ENCODE results near the gene MBTPS2.
"Not testable (repeated sequence)": the region's sequence is repeated elsewhere in the genome, so short reads cannot be mapped to it uniquely, and the experiment has no call there.

The MBTPS2 gene

DNA sequence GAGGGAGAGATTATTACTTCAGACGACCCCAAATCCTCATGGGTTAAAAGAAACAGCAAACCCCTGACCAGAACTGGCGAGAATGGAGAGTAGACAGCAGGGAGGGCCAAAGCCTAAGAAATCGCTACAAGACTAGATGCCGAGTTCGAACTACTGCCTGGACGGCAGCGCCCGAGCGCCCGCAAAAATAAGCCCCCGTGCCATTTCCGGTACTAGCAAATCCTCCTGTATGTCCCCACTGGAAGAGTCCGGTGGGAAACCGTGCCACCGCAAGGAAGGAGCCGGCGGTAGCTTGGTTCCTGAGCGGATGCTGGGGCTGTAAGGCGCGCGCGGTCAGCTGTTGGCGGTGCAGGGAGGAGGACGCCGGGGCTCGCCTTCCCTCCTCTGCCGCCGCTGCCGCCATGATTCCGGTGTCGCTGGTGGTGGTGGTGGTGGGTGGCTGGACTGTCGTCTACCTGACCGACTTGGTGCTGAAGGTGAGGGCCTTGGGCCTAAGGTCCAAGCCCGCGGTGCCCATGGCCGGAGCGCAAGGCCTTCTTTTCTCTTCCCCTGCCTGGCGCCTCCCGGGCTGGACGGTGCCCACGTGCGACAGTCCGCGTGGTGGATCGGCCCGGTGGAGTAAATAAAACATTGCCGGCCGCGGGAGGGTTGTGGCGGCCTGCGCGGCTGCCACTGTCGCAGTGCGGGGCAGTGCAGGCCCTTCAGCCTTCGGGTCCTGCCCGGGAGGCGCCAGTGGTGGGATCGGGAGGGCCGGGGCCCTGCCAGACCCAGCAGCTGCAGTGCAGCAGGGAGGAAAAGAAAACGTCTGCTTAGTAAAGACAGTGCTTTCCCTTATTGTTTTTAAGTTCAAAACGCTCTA is at the start of gene MBTPS2:
Gene MBTPS2, plus strand, starts transcription at position 284 of the 859 bp plus-strand sequence. Its CDS starts 118 bp downstream, at position 402.
- intact Hi-C loops (cut with DNase I), result no loop called here
- DNase-seq, result peak; percentile 71 to 97 (median 76)

DNA sequence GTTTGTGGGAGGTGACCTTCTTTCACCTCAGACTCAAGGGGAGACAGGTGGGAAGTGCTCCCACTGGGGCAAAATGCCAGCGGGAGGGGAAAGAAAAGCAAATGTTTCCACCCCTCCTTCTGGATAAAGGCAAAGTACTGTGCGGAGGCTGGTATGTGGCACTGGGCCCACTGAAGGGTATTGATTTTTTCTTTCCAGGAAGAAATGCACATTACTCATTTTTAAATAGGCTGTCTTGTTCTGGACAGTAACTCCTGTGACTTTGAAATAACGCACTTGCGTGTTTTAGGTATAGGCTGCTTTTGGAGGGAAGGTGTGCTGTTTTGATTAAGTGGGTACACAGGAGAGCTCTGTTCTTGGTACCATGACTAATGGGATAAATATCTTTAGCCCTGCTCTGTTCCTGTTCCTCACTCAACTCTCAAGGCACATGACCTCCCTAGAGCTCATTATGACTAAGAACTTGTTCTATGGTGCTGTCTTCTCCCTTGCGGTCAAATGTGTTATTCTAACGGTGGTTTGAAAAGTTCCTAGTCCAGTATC is 40.7 kb upstream of the MBTPS2 start:
- DNase-seq, result no peak
- intact Hi-C loops (cut with DNase I), result no loop called here

DNA sequence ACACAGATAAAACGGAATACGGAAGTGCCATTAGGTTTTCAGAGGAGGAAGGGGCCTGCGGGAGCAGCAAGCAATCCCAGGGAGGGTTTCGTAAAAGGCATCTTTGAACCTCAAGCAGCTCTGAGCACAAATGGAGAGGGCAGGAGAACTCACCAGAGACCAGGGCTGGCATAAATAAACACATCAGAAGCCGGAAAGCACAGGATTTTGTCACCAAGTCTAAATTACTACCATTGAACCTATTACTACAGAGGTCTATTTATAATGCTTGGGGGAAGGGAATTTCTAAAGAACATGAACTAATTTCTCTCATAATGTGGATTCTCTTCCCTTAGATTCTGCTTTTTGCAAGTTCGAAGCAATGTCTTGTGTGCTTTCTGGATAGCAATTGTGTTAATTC is 39.6 kb upstream of the MBTPS2 start:
- intact Hi-C loops (cut with DNase I), result no loop called here

DNA sequence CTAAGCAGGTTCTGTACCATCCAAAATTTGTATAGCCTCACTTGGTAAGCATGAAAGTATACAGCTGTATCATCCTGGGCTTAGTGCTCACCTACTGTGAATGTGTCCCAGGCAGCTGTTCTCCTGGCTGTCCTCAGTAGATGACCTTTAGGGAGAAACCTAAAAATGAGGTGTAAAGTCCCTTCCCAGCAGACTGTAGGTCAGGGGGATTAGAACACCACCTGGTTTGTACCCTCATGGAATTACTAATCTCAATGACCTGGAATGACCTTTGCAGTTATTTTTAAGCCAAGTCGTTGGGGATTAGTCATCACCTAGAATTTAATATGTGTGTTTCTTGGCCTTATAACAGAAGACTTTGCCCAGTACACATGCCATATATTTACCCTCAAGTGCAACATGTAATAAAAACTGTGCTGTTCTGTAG is 39.1 kb upstream of the MBTPS2 start:
- intact Hi-C loops (cut with DNase I), result no loop called here
- no peak for DNase-seq

More for the DNA sequence above, 39.6 kb upstream of the MBTPS2 start:
- DNase-seq, result no peak

DNA sequence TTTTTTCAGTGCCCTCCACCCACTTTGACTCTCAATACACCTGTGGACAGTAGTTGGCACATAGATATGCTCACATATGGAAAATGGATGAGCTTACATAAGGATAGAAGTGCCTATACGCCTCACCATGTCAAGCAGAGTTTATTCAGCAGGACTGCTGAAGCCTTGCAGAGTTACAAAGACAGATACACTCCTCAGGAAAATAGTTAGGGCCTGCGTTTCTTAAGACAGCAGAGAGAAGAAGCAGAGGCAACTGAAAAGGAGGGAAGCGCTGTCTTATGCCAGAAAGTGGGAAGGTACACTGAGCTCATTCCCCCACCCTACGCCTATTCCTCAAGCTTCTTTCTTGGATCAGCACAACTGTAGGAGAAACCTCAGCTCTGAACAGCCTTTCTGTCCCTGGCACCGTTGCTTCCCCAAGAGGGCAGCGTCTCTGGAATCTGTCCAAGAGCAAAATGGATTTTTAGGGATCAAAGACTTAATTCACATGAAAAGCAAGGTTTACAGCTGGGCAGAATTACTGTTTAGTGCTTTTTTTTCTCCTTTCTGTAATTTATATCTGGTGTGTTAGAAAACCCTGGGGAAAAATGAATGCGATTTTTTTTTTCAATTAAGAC is 37.3 kb upstream of the MBTPS2 start:
- no peak for DNase-seq
- intact Hi-C loops (cut with DNase I), result no loop called here

DNA sequence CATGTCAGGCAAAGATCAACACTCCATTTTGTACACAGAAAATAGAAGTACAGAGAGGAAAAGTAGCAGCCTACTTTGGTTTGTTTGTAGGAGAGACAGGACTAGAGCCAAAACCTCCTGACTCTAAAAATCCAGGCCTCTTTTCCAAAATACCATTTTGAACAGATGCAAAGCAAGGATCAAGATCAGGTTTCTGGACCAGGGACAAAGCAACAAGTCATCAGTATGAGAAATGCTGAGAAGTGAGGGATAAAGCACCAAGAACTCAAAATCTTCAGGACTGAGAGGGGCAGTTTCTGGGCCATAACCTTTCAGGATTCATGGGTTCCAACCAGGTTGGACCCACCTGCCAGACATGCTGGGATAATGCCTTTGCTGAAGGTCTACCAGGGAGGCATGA is 36.6 kb upstream of the MBTPS2 start:
- DNase-seq, result no peak
- intact Hi-C loops (cut with DNase I), result no loop called here

DNA sequence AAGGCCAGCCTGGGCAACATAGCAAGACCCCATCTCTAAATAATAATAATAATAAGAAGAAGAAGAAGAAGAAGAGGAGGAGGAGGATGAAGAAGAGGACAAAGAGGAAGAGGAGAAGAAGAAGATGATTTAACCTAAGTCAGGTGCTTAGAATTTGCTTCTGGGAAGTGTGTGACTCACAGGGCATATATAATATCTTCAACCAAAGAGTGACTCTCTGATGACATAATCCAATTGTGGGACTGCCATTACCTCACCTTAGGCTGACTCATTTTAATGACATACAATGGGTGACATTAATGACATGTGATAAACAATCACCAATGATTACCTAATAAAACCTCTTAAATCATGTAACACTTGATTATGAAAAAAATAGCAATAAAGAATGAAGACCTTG is 32.7 kb upstream of the MBTPS2 start:
- DNase-seq, result no peak

DNA sequence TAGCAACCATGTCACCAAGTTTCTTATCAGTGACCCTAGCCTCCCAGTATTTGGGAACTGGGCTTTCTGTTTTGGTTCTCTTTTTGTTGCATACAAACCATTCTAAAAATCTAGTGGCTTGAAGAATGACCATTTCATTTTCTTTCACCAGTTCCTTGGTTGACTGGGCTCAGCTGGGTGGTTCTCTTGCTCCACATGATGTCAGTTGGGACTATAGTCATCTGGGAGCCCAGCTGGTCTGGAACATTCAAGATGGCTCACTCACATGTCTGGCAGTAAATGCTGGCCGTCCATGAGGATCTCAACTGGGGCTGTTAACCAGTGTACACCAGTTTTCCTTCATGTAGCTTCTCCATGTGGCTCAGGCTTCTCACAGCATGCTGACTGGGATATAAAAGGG is 27.6 kb upstream of the MBTPS2 start:
- intact Hi-C loops (cut with DNase I), result no loop called here
- no peak for DNase-seq

More for the DNA sequence above, 32.7 kb upstream of the MBTPS2 start:
- intact Hi-C loops (cut with DNase I), result no loop called here

DNA sequence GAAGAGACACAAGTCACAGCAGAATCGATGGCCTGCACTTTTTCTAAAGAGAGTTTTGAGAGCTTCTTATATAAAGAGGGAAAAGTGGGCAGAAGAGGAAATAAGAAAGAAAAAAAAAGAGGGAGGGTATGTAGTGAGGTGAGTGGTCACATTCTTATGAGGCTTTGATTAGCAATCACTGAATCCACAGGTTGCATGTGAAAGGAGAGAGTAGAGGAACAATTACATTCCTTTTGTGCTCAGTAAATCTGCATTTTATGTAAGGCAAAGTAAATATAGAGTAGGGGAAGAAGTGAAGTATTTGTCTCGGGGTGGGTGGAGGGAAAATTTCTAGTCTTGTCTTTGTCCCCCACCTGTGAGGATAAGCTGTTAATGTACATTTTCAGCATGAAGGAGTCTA is 26.8 kb upstream of the MBTPS2 start:
- no peak for DNase-seq
- intact Hi-C loops (cut with DNase I), result no loop called here

DNA sequence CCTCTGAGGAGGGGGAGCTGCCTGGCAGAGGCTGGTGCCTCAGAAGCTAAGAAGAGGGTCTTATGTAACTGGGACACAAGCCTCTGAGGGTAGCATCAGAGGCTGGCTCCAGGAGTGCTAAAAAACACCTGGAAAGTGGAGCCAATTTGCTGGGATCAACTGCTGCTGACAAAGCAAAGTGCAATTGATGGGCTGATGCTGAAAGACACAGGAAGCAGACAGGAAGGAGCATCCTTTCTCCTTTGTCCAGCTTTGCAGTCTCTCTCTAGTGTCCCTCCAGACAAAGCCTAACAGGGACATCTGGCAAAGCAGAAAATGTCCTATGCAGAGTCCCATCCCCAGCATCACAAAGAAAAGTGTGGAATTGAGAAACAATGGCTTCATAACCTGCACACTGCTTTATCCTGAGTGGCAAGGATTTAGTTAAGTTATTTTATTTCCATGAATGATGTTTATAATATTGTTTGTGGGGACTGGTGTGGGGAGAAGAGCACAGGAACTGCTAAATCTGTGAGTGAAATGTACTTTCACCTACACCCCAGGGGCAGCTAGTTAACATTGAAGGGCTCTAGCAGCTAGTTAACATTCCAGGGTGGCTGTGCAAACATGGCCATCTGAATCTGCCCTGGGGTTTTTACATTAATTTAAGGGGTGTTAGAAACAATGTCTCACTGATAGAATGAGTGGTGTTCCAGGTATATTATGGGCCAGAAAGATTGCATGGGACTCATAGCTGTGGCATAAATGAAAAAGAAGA is 25.6 kb upstream of the MBTPS2 start:
- DNase-seq, result no peak
- intact Hi-C loops (cut with DNase I), result no loop called here

DNA sequence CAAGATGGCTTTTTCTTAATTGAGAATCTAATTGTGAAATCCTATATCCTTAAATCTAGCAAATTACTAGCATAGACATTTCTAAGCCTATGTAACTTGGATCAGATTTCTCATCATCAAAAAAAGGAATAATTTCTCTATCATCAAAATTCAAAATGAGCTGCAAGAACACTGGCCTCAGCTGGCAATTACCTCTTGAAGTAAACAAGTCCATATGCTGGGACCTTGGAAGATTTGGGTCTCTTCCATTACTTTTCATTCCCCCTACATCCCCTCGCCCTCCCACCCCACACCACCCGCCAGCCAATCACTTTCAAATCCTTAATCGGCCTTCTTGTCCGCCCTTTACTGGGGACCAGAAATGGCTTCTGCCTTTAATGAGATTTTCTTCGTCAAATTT is 23.3 kb upstream of the MBTPS2 start:
- no peak for DNase-seq
- intact Hi-C loops (cut with DNase I), result no loop called here

DNA sequence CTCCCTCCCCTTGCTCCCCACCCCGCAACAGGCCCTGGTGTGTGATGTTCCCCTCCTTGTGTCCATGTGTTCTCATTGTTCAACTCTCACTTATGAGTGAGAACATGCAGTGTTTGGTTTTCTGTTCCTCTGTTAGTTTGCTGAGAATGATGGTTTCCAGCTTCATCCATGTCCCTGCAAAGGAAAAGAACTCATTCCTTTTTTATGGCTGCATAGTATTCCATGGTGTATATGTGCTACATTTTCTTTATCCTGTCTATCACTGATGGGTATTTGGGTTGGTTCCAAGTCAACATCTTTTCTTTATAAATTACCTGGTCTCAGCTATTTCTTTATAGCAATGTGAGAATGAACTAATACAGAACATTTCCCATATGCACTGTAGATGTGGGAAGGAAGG is 19.2 kb upstream of the MBTPS2 start:
- intact Hi-C loops (cut with DNase I); DNase-seq: not testable (repeated sequence)

DNA sequence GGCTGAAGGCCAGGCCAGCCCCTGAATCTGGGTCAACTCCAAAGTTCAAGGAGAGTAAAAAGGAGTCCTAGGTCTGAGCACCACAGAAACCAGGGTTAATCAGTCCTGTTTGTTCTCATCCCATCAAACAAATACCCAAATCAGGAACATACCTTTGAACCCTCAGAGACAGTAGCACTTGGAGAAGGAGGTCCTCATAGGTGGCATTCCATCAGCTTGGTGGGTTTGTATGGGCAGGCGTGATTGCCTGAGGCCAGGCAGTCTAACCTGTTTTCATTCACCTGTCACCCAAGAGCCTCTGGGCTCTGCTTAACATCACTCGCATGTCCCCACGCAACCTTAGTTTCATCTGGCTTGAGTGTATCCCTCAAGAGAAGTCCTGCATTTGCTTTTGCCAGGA is 17.5 kb upstream of the MBTPS2 start:
- DNase-seq, result no peak

DNA sequence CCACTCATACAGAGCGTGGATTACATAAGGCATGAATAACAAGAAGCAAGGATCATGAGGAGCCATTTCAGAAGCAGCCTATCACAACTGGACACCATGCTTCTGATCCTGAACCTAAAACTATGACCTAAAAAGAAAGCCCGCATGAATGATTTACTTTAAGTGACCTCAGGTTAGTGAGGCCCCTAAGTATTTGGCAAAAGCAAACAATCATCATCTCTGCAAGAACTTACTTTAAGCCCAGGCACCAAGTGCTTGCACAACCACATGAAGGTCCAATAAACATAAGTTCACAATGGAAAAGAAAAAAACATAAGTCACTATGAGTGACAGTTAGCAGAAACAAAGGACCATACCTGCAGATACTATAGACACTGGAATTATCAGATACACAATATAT is 7.9 kb upstream of the MBTPS2 start:
- intact Hi-C loops (cut with DNase I), result no loop called here

More for the DNA sequence above, 17.5 kb upstream of the MBTPS2 start:
- intact Hi-C loops (cut with DNase I), result no loop called here

DNA sequence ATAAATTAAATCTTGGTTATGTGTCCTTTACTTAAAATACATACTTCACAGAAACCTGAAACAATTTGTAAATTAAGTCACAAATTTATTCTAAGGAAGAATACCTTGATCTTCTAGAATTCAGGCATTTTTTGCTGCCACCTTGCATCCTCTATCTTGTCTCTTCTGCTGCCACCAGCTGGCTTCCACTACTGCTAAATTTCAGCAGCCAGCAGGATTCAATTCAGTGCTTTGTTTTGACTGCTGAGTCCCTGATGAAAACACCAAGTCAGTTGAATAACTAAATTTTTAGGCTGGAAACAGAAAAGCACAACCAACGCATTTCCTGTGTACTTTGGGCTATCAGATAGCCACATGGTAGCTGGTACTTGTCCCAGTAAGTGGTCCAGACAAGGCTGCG is 2.4 kb upstream of the MBTPS2 start:
- intact Hi-C loops (cut with DNase I), result no loop called here
- DNase-seq, result peak in 1 of 10 donors; percentile 9

More for the DNA sequence above, 7.9 kb upstream of the MBTPS2 start:
- no peak for DNase-seq

DNA sequence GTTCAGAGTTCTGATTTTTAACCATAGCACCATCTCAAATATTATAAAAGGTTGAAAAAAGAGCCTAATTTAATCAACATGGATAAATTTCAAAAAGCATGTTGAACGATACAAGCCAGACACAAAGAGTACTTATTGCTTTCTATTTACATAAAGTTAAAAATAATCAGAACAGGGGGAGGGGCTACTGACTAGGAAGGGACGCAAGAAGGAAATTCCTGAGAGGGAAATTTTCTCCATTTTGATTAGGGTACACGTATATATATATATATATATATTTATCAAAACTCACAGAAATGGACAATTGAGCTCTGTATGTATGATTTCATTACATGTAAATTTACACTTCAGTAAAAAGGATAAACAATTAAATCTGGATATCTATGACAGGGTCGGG is 482 bp upstream of the MBTPS2 start:
- intact Hi-C loops (cut with DNase I), result no loop called here
- no peak for DNase-seq

DNA sequence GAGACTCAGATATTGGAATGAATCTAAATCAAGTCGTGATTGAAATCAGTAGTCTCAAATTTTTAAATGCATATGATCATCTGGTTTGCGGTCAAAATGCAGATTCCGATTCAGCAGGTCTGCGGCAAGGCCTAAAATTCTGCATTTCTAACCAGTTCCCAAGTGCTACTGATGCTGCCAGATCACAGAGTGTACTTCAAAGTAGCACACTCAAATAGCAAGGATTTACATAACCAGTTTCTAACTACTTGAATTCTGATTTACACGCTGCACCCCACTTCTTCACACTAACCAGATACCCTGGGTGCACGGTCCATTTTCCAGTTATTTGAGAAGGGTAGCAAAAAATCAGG is 752 bp downstream of the MBTPS2 start:
- intact Hi-C loops (cut with DNase I), result no loop called here
- DNase-seq, result no peak

DNA sequence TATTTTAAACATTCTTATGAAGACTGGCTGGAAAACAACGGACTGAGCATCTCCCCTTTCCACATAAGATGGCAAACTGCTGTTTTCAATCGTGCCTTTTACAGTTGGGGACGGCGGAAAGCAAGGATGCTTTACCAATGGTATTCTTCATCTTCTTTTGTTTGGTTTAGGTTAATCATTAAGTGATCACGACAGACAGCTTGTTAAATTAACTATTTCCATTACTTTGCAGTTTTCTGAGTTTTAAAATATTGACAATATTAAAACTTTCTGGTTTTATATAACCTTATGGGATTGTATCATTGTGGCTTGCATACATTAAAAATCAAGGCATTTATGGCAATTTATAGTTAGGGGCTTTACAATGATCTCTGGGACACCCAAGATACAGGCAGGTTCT is 3.8 kb downstream of the MBTPS2 start:
- DNase-seq, result no peak
- intact Hi-C loops (cut with DNase I), result no loop called here

DNA sequence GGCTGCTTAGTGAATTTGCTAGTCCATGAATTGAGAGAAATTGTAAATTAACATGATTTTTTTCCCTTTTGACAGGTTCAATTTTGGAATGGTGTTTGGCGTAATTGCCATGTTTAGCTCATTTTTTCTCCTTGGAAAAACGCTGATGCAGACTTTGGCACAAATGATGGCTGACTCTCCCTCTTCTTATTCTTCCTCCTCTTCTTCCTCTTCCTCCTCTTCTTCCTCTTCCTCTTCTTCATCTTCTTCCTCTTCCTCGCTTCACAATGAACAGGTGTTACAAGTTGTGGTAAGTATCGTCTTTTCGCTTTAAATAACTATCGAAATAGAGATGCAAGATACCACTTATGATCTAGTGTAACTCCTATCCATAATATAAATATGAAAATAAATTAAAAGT is 5.7 kb downstream of the MBTPS2 start:
- DNase-seq, result no peak

DNA sequence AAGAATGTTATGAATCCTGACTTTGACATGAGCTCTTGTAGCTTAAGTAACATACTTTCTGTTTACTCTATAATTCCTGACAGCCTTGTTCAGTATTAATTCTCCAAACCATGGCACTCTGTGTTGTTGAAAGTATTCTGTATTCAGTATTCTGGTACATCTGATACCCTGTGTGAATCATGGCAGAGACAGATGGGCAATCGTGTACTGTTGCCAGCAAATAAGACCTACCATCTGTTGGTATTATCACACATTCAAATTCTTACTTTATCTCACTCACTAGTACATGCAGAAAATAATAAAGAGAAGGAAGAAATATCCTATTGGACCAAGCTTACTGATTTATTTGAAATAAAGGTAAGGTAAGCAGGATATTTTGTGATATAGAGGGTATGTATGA is 7.9 kb downstream of the MBTPS2 start:
- DNase-seq, result no peak
- intact Hi-C loops (cut with DNase I), result no loop called here

More for the DNA sequence above, 5.7 kb downstream of the MBTPS2 start:
- intact Hi-C loops (cut with DNase I), result no loop called here

DNA sequence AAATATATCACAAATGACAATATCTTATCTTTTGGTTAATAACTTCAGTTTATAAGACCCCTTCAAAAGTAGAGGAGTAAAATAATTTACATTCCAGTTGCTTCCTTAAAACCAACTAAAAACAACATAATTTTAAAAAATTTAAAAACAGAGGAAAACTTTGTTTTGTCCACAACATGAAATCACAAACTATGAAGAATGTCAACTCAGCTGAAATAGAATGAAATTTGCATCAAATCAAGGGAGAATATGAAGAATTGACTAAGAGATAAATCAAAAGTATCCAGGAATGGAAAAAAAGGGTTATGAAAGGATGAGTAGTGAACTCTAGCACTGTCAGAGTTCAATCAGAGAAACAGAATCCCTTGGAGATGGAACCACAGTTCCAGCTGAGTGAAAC is 14.2 kb downstream of the MBTPS2 start:
- no peak for DNase-seq
- intact Hi-C loops (cut with DNase I), result no loop called here

All from posterior cingulate gyrus (tissue), 11 donors.